Upper lobe of right lung (tissue), 1 donor: Measurements from ENCODE around the gene NLRP3. TPM values are rescaled to one million over a fixed set of nuclear protein-coding genes. Genes with fewer than 3 reads are reported as not detected.
A peak's percentile ranks its signal among the peaks of the same experiment; 100 is the strongest.

ENCODE experiments used
- ATAC-seq: fragments of 200-7000 bp; cut with Tn5 transposase; one replicate; pipeline ENCODE4 v1.9.1; 2020; ENCODE audit warnings: mild to moderate bottlenecking, moderate library complexity
- DNase-seq: peaks from one replicate; pipeline ENCODE4 v3.0.0-alpha.2; 2020
- H3K27ac ChIP-seq: fragments of 200-600 bp; one replicate; pipeline ENCODE4 v1.8.0; 2022
- H3K27me3 ChIP-seq: fragments of 200-600 bp; one replicate; pipeline ENCODE4 v1.8.0; 2022; ENCODE audit warnings: mild to moderate bottlenecking
- H3K36me3 ChIP-seq: fragments of 200-600 bp; one replicate; pipeline ENCODE4 v1.8.0; 2022
- H3K4me1 ChIP-seq: fragments of 200-600 bp; one replicate; pipeline ENCODE4 v1.8.0; 2022
- H3K4me3 ChIP-seq: fragments of 200-600 bp; one replicate; pipeline ENCODE4 v1.8.0; 2022; ENCODE audit warnings: mild to moderate bottlenecking
- H3K9me3 ChIP-seq: fragments of 200-600 bp; one replicate; pipeline ENCODE4 v1.8.0; 2022
- CTCF ChIP-seq: fragments of 200-600 bp; IDR thresholded peaks from one replicate; pipeline ENCODE4 v1.8.0; 2022; ENCODE audit warnings: antibody characterized with exemption
- intact Hi-C: fragments of 100-400 bp; cut with DNase I; formaldehyde crosslinking; loops from one replicate; pipeline ENCODE4 v1.11.0; 2022
- total RNA-seq: library from RNA; stranded (reverse); fragmentation: NEBNext Ultra II Directional; extraction: Animal tissue kit (Norgen Biotek cat#: 25700); gene quantifications from one replicate; pipeline ENCODE4 v1.2.1, GENCODE V29; 2021
- donor health status: DM: no; HTN: yes; CAD: no; lungs with severe emphysema.

The NLRP3 gene
- total RNA-seq, 1 donor from 2014 or later, result 4.9 TPM

GRCh38 chr1:247411621-247412327 is 4.2 kb upstream of the NLRP3 start:
- TF ChIP-seq CTCF, result no peak
- ATAC-seq, result peak; percentile 33
- Histone ChIP-seq H3K27ac (no peak overlapping the region), H3K36me3 (no peaks in the 10 kb centered on the region), H3K27me3 (no peaks in the 10 kb centered on the region), H3K4me1 (no peaks in the 10 kb centered on the region), H3K9me3 (no peaks in the 10 kb centered on the region), H3K4me3 (no peak overlapping the region)
- intact Hi-C loops, result no loop called here
- DNase-seq, result no peak

- ATAC-seq (peak; percentile 52), DNase-seq (no peak)
- H3K9me3 ChIP-seq, result no peaks in the 10 kb centered on the region
- no peaks in the 10 kb centered on the region for H3K27me3 ChIP-seq
- intact Hi-C loops, result no loop called here
- peak overlapping the region; percentile 32 for H3K4me3 ChIP-seq
- TF ChIP-seq CTCF, result no peak
- peaks cover 3% of the 10 kb centered on the region for H3K4me1 ChIP-seq
- H3K27ac ChIP-seq, result no peak overlapping the region
- no peaks in the 10 kb centered on the region for H3K36me3 ChIP-seq
Observed at GRCh38 chr1:247417831-247418230, 1.9 kb downstream of the NLRP3 start.

- DNase-seq, result no peak
Observed at GRCh38 chr1:247419336-247419735, 3.4 kb downstream of the NLRP3 start.

GRCh38 chr1:247421074-247421473 is 5.1 kb downstream of the NLRP3 start:
- ATAC-seq (peak; percentile 54), DNase-seq (no peak)
- no peak overlapping the region for H3K27ac ChIP-seq
- intact Hi-C loops, result no loop called here
- peaks cover 3% of the 10 kb centered on the region for H3K4me1 ChIP-seq
- no peak overlapping the region for H3K4me3 ChIP-seq
- H3K36me3 ChIP-seq, result no peaks in the 10 kb centered on the region
- no peaks in the 10 kb centered on the region for H3K27me3 ChIP-seq
- H3K9me3 ChIP-seq, result no peaks in the 10 kb centered on the region
- TF ChIP-seq CTCF, result no peak

More at GRCh38 chr1:247419336-247419735, 3.4 kb downstream of the NLRP3 start:
- no peak overlapping the region for H3K4me3 ChIP-seq
- H3K27me3 ChIP-seq, result no peaks in the 10 kb centered on the region
- no peaks in the 10 kb centered on the region for H3K9me3 ChIP-seq
- intact Hi-C loops, result no loop called here
- H3K36me3 ChIP-seq, result no peaks in the 10 kb centered on the region
- no peak overlapping the region for H3K27ac ChIP-seq
- H3K4me1 ChIP-seq, result peaks cover 3% of the 10 kb centered on the region
- no peak for ATAC-seq
- TF ChIP-seq CTCF, result no peak

GRCh38 chr1:247429496-247429895 is 13.5 kb downstream of the NLRP3 start:
- no peak for ATAC-seq
- no peak for TF ChIP-seq CTCF
- Histone ChIP-seq H3K36me3 (no peaks in the 10 kb centered on the region), H3K27me3 (no peaks in the 10 kb centered on the region), H3K4me3 (no peak overlapping the region), H3K9me3 (no peaks in the 10 kb centered on the region), H3K4me1 (no peaks in the 10 kb centered on the region), H3K27ac (no peak overlapping the region)
- intact Hi-C loops, result no loop called here
- DNase-seq, result no peak
